HG03354 (cell line): ENCODE measurements around the gene DEFB131B.
"Not testable (repeated sequence)": the region's sequence is repeated elsewhere in the genome, so short reads cannot be mapped to it uniquely, and the experiment has no call there.

Experiments used
- ATAC-seq: cut with Tn5 transposase; IDR thresholded peaks from one replicate; pipeline ENCODE4 v1.9.1; 2021; ENCODE audit warnings: mild to moderate bottlenecking; ENCODE audit not compliant: unreplicated experiment, poor library complexity, severe bottlenecking

Gene DEFB131B

GRCh38 chr11:71908218-71908617 lies 30.0 kb downstream of the DEFB131B start:
- no peak for ATAC-seq

- ATAC-seq, result not testable (repeated sequence)
These were observed 32.5 kb downstream of the DEFB131B start for GRCh38 chr11:71910775-71911174.

DNA sequence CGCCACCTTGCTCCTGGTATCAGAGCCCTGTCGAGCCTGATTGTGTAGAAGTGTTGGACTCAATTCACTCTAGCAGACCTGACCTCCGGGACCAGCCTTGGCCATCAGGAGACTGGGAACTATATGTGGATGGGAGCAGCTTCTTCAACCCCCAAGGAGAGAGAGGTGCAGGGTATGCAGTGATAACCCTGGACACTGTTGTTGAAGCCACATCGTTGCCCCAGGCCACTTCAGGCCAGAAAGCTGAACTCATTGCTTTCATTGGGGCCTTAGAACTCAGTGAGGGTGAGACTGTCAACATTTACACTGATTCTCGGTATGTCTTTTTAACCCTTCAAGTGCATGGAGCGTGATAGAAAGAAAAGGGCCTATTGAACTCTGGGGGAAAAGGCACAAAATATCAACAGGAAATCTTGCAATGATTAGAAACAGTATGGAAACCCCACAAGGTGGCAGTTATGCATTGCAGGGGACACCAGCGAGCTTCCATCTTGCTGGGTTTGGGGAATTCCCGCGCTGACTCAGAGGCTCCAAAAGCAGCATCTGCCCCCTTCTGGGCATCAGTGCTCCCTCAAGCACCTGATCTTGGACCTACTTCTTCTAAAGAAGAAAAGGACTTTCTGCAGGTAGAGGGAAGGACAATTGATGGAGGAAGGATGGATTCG lies 33.2 kb downstream of the DEFB131B start:
- not testable (repeated sequence) for ATAC-seq

DNA sequence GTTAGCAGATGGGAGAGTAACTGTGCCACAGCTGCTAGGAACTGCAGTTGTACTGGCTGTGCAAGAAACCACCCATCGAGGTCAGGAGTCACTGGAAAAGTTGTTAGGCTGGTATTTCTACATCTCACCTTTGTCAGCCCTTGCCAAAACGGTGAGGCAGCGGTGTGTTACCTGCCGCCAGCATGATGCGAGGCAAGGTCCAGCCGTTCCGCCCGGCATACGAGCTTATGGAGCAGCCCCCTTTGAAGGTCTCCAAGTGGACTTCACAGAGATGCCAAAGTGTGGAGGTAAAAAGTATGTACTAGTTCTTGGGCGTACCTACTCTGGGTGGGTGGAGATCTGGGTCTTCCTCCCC lies 33.7 kb downstream of the DEFB131B start:
- not testable (repeated sequence) for ATAC-seq

DNA sequence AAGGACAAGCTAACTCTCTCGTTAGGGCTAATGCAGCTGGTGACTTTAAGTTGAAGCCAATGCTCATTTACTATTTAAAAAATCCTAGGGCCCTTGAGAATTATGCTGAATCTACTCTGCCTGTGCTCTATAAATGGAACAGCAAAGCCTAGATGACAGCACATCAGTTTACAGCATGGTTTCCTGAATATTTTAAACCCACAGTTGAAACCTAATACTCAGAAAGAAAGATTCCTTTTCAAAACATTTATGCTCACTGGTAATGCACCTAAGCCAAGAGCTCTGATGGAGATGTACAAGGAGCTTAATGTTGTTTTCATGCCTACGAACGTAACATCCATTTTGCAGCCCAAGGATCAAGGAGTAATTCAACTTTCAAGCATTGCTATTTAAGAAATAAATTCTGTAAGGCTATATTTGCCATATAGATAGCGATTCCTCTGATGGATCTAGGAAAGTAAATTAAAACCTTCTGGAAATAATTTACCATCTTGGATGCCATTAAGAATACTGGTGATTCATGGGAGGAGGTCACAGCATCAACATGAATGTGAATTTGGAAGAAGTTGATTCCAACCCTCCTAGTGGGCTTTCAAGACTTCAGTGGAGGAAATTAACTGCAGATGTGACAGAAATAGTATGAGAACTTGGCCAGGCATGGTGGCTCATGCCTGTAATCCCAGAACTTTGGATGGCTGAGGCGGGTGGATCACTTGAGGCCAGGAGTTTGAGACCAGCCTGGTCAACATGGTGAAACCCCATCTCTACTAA lies 35.7 kb downstream of the DEFB131B start:
- ATAC-seq, result no peak

DNA sequence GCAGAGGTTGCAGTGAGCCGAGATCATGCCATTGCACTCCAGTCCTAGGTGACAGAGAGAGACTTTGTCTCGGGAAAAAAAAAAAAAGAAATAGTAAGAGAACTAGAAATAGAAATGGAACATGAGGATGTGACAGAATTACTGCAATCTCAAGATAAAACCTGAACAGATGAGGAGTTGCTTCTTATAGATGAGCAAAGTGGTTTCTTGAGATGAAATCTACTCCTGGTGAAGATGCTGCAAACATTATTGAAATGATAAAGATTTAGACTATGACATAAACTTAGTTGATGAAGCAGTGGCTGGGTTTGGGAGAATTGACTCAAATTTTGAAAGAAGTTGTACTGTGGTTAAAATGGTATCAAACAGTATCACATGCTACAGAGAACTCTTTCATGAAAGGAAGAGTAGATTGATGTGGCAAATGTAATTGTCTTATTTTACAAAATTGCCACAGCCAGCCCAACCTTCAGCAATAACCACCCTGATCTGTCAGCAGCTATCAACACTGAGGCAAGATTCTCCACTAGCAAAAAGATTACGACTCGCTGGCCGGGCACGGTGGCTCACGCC lies 36.5 kb downstream of the DEFB131B start:
- ATAC-seq, result no peak

DNA sequence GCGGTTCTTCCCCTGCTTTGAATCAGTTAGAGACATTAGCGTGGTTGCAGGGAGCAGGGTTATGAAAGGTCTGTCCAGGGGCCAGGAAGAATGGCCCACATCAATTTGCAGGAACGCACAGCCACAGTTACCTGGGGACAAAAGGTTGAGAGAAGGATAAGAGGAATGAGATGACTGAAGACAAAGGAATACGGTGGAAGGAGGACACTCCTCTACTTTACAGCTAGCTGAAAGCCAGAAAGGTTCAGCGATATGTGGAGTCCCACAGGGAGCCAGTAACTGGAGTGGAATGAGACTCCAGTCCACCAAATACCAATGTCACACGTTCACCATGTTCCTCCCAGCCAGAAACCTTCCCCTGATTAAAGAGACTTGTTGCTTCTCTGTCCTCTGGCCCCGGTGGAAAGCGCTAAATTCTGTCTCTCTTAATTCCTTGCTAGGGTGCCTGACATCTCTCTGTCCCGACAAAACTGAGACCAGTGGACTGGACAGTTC lies 39.4 kb downstream of the DEFB131B start:
- no peak for ATAC-seq

GRCh38 chr11:71927820-71928736 lies 49.8 kb downstream of the DEFB131B start, which contains the start of gene XNDC1N:
Gene XNDC1N, minus strand, starts transcription at chr11:71928594. Its CDS starts 5,241 bp downstream, at chr11:71923353.
- ATAC-seq, result peak; percentile 77

- ATAC-seq, result peak; percentile 79
These were observed 50.6 kb downstream of the DEFB131B start, which contains the start of gene RNF121 for GRCh38 chr11:71928737-71929443. Gene RNF121, plus strand, starts transcription at chr11:71929046. Its CDS starts 16 bp downstream, at chr11:71929062.

GRCh38 chr11:71929491-71929890 lies 51.2 kb downstream of the DEFB131B start:
- ATAC-seq, result no peak

GRCh38 chr11:71930556-71931244 lies 52.4 kb downstream of the DEFB131B start:
- no peak for ATAC-seq

DNA sequence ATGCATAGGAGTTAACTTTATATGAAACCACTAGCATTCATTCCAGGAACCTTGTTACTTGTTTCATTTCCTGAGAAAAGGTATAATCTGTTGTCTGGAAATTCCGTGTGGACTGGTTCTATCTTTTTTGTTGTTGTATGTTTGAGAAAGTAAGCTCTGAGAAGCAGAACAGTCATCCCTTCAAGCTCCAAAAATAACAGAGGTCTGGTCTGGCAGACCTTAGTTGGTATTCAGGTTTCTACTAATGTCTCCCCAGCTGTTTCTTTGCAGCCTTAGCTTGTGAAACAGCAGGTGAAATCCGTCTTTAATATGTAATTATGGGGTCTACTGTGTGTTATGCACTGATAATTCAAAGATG lies 53.0 kb downstream of the DEFB131B start:
- ATAC-seq, result no peak

DNA sequence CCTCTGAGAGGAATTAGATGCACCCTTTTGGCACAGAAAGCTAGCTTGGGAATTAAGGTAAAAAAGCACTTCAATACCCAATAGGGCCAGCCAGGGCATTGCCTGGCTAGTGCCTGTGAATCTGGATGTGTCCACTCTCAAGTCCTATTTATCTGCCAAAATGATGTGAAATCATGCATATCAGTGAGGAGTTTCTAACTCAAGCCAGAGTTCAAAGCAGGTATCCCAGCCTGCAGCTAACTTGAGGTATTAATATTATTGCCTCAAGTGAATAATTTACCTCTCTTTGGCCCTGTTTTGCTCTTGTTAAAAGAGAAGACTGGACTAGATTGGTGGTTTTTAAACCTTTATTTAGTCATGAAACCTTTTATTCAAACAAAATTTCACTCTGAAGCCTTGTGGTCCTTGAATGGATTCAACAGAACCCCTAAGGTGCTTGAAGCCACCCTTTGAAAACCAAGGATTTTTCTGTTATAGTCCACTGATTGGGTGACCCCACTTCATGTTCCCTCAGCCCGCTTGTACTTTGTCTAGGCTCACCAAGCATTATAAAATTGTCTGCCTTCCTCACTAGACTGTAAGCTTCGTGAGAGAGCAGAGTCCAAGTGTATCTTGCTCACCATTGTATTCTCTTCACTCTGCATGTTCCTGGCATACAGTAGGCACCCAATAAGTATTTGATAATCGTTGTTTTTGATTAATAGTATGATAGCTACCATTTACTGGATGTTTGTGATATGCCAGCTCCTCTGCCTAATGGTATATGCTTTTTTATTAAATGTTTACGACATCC lies 55.1 kb downstream of the DEFB131B start:
- ATAC-seq, result no peak
